Activated CD8-positive, alpha-beta memory T cell treated with anti-CD3 and anti-CD28 coated beads for 36 hours (primary cell): ENCODE measurements around the gene AHI1. TPM values are rescaled to one million over a fixed set of nuclear protein-coding genes. Genes with fewer than 3 reads are reported as not detected.
"Not testable (repeated sequence)": the region's sequence is repeated elsewhere in the genome, so short reads cannot be mapped to it uniquely, and the experiment has no call there.

Experiments used
- CTCF ChIA-PET: fragments of 350-600 bp; sonication (Branson Sonifier 250); formaldehyde crosslinking; loops from one replicate; lab custom pipeline; 2021; ENCODE audit warnings: antibody characterized with exemption; lab: Charles Lee
- POLR2A ChIA-PET: fragments of 350-600 bp; sonication (Branson Sonifier 250); formaldehyde crosslinking; loops from one replicate; lab custom pipeline; 2021; ENCODE audit warnings: antibody characterized with exemption; lab: Charles Lee
- total RNA-seq, 2 experiments: library from RNA; stranded (reverse); gene quantifications; one replicate each; pipeline ENCODE4 v1.2.3, GENCODE V29; 2021

The AHI1 gene
- total RNA-seq, 2 experiments from 2014 or later: 42.4 to 46.2 TPM

DNA sequence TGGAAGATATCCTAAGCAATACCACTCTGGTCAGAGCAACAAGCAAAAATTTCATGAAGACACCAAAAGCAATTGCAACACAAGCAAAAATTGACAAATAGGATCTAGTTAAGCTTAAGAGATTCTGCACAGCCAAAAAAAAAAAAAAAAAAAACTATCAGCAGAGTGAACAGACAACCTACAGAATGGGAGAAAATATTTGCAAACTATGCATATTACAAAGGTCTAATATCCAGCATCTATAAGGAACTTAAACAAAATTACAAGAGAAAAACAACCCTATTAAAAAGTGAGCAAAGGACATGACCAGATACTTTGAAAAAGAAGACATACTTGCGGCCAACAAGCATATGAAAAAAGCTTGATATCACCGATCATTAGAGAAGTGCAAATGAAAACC is 20.0 kb upstream of the AHI1 start:
- ChIA-PET POLR2A (no interaction called here), CTCF (no interaction called here)

DNA sequence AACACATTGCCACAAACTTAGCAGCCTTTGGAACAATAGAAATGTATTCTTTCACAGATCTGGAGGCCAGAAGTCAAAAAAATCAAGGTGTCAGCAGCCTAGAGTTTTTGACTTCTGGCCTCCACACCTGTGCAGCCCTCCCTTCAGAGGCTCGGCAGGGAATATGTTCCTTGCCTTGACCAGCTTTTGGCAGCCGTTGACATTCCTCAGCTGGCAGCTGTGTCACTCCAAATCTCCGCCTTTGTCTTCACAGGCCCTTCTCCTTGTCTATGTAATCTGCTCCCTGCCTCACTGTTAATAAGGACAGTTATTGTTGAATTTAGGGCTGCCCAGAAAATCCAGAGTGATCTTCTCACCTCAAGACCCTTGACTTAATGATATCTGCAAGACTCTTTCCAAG is 17.2 kb upstream of the AHI1 start:
- ChIA-PET CTCF (no interaction called here), POLR2A (no interaction called here)

DNA sequence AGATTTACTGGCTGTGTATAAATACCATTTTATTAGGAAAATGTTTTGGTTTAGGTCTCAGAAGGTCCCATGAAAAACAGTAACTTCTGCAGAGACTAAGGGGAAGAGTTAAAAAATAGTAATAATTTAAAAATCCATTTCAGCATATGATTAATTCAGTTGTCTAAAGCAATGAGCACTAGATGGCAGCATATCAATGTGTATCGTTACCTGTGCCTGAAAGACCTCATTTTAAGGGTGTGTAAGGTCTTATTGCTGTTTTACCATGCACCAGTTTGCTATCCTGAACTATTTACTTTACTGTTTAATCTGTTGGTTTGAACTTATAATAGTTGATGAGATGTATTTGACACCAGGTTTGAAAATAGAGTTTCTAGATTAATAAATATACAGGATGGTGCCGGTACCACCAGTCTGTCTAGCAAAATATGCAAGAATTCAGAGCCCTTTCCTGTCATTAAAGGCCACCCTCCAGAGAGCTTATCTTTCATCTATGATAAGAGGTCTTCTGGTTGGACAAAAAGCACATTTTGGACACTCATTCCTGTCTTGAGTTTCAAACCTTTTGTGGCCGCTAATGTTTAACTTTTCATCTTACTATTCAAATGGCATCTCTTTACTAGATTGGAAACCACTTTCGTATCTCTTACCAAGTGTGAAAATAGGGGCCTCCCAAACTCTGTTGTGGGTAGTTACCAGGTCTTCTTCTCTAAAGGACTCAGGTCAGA is 8.9 kb upstream of the AHI1 start:
- POLR2A ChIA-PET: no interaction called here
- CTCF ChIA-PET: interaction anchor here (0.7 to 1.4 kb wide), 4 partner anchors 14 to 720 kb away, joined by 3 to 7 read pairs (median 4); no protein-coding TSS in a partner anchor

- CTCF ChIA-PET: interaction anchor here (0.7 to 1.4 kb wide), 3 partner anchors 14 to 721 kb away, joined by 3 to 7 read pairs (median 4); no protein-coding TSS in a partner anchor
- POLR2A ChIA-PET: no interaction called here
Measured at GRCh38 chr6:135505648-135506047, 8.1 kb upstream of the AHI1 start.

GRCh38 chr6:135505222-135505621 is 7.7 kb upstream of the AHI1 start:
- CTCF ChIA-PET: interaction anchor here (1.3 kb wide), 1 partner anchor 721 kb away, joined by 3 read pairs; no protein-coding TSS in a partner anchor
- POLR2A ChIA-PET: no interaction called here

- POLR2A ChIA-PET: no interaction called here
Measured at GRCh38 chr6:135504734-135505133, 7.2 kb upstream of the AHI1 start.

DNA sequence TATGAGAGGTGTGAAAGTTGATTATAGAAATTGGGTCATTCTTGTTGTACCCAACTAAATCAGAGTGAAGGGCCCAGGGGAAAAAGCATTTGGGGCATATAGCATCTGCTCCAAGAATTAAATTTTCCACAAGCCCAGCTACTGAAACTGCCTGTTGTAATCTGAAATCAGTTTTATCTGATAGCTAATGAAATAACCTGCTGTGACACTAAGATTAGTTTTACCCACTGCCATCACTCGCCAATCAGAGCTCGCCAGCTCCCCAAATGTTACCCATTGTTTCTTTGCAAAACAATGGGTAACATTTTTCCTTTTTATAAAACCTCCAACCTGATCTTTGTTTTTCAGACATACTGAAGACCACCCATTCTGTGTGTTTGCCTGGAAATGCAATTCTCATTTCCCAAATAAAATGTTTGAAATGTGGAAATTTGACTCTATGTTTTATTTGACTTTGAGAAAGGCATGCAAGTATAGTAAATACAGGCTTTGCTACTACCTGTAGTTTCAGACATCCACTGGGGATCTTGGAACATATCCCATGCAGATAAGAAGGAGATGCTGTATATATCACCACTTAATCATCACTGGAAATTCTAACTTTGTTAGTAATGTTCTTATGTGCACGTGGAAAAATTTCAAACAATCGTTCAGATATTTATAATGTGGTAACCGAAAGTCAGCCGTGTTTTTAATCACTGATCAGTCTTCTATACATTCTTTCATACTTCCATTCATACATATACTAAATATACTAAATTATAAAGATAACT is 6.3 kb upstream of the AHI1 start:
- CTCF ChIA-PET: interaction anchor here (1.2 kb wide), 1 partner anchor 406 kb away, joined by 3 read pairs; no protein-coding TSS in a partner anchor

More at GRCh38 chr6:135504734-135505133, 7.2 kb upstream of the AHI1 start:
- CTCF ChIA-PET: no interaction called here

GRCh38 chr6:135499441-135500340 is 2.2 kb upstream of the AHI1 start:
- ChIA-PET POLR2A (interaction anchor here (1.7 kb wide), 1 partner anchor 790 kb away, joined by 19 read pairs; the partner anchor contains the start of gene BCLAF1), CTCF (interaction anchor here (0.7 to 1.8 kb wide), 3 partner anchors 44 to 727 kb away, joined by 3 to 4 read pairs (median 3); no protein-coding TSS in a partner anchor)

More for the DNA sequence above, 6.3 kb upstream of the AHI1 start:
- POLR2A ChIA-PET: no interaction called here

GRCh38 chr6:135498185-135498841 is 773 bp upstream of the AHI1 start:
- CTCF ChIA-PET: interaction anchor here (1.0 to 1.8 kb wide), 4 partner anchors 40 to 792 kb away, joined by 3 to 4 read pairs (median 3); partner anchors contain the start of gene BCLAF1
- POLR2A ChIA-PET: interaction anchor here (0.6 to 1.7 kb wide), 3 partner anchors 43 to 792 kb away, joined by 3 to 19 read pairs (median 3); partner anchors contain the start of gene BCLAF1

GRCh38 chr6:135496800-135497411 is 634 bp downstream of the AHI1 start:
- ChIA-PET POLR2A (no interaction called here), CTCF (no interaction called here)

GRCh38 chr6:135493218-135493961 is 4.2 kb downstream of the AHI1 start:
- POLR2A ChIA-PET: no interaction called here
- CTCF ChIA-PET: interaction anchor here (0.6 kb wide), 1 partner anchor 1257 kb away, joined by 3 read pairs; no protein-coding TSS in a partner anchor

- ChIA-PET CTCF (no interaction called here), POLR2A (no interaction called here)
Measured at GRCh38 chr6:135490381-135490780, 7.2 kb downstream of the AHI1 start.

- ChIA-PET POLR2A (no interaction called here), CTCF (no interaction called here)
Measured at GRCh38 chr6:135488023-135488422, 9.5 kb downstream of the AHI1 start.

DNA sequence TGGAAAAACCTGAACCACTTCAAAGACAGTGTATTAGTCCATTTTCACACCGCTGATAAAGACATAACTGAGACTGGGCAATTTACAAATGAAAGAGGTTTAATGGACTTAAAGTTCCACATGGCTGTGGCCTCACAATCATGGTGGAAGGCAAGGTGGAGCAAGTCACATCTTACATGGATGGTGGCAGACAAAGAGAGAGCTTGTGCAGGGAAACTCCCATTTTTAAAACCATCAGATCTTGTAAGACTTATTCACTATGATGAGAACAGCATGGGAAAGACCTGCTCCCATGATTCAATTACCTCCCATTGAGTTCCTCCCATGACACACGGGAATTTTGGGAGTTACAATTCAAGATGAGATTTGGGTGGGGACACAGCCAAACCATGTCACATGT is 13.6 kb downstream of the AHI1 start:
- POLR2A ChIA-PET, CTCF ChIA-PET: not testable (repeated sequence)

DNA sequence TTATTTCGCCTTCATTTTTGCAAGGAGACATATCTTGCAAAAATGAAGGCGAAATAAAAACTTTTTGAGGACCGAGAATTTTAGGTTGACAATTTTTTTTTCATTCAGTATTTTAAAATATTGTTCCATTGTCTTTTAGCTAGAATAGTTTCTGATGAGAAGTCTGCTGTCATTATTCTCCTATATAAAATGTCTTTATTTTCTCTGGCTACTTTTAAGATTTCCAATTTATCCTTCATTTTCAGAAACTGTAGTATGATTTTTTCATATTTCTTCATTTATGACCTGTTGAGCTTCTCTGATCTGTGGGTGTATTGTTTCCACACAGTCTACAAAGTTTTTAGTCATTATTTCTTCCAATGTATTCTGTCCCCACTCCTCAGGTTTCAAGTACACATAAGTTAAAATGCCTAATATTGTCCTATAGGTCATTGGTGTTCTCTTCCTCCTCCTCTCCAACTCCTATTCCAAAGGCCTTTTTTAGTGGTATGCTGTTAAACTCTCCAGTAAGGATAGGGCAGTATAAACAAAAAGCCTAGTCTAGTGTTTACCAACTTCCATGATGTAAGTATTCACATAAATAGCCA is 15.7 kb downstream of the AHI1 start:
- CTCF ChIA-PET: no interaction called here
- POLR2A ChIA-PET: no interaction called here

GRCh38 chr6:135479601-135480000 is 17.9 kb downstream of the AHI1 start:
- CTCF ChIA-PET: interaction anchor here (1.2 kb wide), 1 partner anchor 15 kb away, joined by 3 read pairs; no protein-coding TSS in a partner anchor
- POLR2A ChIA-PET: no interaction called here

GRCh38 chr6:135478626-135479025 is 18.9 kb downstream of the AHI1 start:
- ChIA-PET POLR2A (no interaction called here), CTCF (no interaction called here)
